RPMI8226 (cell line): ENCODE results near the gene PPIP5K1.
A peak's percentile ranks its signal among the peaks of the same experiment; 100 is the strongest.

Source experiments
- DNase-seq: peaks from one replicate; pipeline ENCODE4 v3.0.0-alpha.2; 2015

PPIP5K1 gene

GRCh38 chr15:43516801-43517353 lies 73.1 kb downstream of the PPIP5K1 start:
- DNase-seq = no peak

GRCh38 chr15:43516185-43516584 lies 73.8 kb downstream of the PPIP5K1 start:
- no peak for DNase-seq

GRCh38 chr15:43515741-43516140 lies 74.3 kb downstream of the PPIP5K1 start:
- DNase-seq = no peak

- peak; percentile 26 for DNase-seq
Measured at GRCh38 chr15:43514241-43515057, 75.6 kb downstream of the PPIP5K1 start.

GRCh38 chr15:43513550-43513949 lies 76.5 kb downstream of the PPIP5K1 start:
- no peak for DNase-seq

GRCh38 chr15:43511012-43511885 lies 78.8 kb downstream of the PPIP5K1 start:
- peak; percentile 32 for DNase-seq

GRCh38 chr15:43510200-43511011 lies 79.6 kb downstream of the PPIP5K1 start:
- peak; percentile 98 for DNase-seq

GRCh38 chr15:43509660-43510199 lies 80.3 kb downstream of the PPIP5K1 start:
- no peak for DNase-seq

- DNase-seq = no peak
Measured at GRCh38 chr15:43508991-43509659, 80.9 kb downstream of the PPIP5K1 start.

GRCh38 chr15:43508421-43508820 lies 81.6 kb downstream of the PPIP5K1 start:
- no peak for DNase-seq

- no peak for DNase-seq
Measured at GRCh38 chr15:43505738-43506137, 84.3 kb downstream of the PPIP5K1 start.

- DNase-seq = no peak
Measured at GRCh38 chr15:43499635-43500034, 90.4 kb downstream of the PPIP5K1 start.

GRCh38 chr15:43498990-43499389 lies 91.0 kb downstream of the PPIP5K1 start:
- no peak for DNase-seq

- DNase-seq = no peak
Measured at GRCh38 chr15:43493703-43494472, 96.1 kb downstream of the PPIP5K1 start.

GRCh38 chr15:43492673-43493601 lies 97.1 kb downstream of the PPIP5K1 start, which contains the start of gene TP53BP1:
TP53BP1 (minus strand) TSS chr15:43493156; CDS start chr15:43493043, 113 bp downstream.
- peak; percentile 92 for DNase-seq

- no peak for DNase-seq
Measured at GRCh38 chr15:43492266-43492665, 97.7 kb downstream of the PPIP5K1 start.

GRCh38 chr15:43489191-43489590 lies 100.8 kb downstream of the PPIP5K1 start:
- no peak for DNase-seq

GRCh38 chr15:43488790-43489189 lies 101.2 kb downstream of the PPIP5K1 start:
- no peak for DNase-seq

- no peak for DNase-seq
Measured at GRCh38 chr15:43487271-43487895, 102.6 kb downstream of the PPIP5K1 start.
